ENCODE results near the gene ELMO2.

GRCh38 chr20:46354920-46355654 lies 51.3 kb downstream of the ELMO2 start:
- TF ChIP-seq SMC3 (conservative IDR thresholded peaks at IDR 0.05; ENCODE audit: insufficient read depth, low read depth, low read length) (no peak), HOXB6 (CRISPR knock-in tag; IDR thresholded peaks at IDR 0.05; ENCODE audit: borderline replicate concordance) (no peak), ZFP91 (CRISPR knock-in tag; IDR thresholded peaks at IDR 0.05) (no peak), ZC3H8 (IDR thresholded peaks at IDR 0.05) (no peak), ZNF384 (IDR thresholded peaks at IDR 0.05; ENCODE audit: low read depth, low read length) (no peak), ZEB2 (IDR thresholded peaks at IDR 0.05) (no peak), CTCF (IDR thresholded peaks at IDR 0.05 in 2 of 3, conservative IDR thresholded peaks at IDR 0.05 in 1 of 3; ENCODE audit: insufficient read depth in 2 of 3, low read depth in 1 of 3, low read length in 3 of 3) (no peak), HMG20B (CRISPR knock-in tag; IDR thresholded peaks at IDR 0.05) (no peak), RCOR1 (IDR thresholded peaks at IDR 0.05; ENCODE audit: borderline replicate concordance in 1 of 2, low read depth in 2 of 2, low read length in 2 of 2) (no peak), E2F4 (CRISPR knock-in tag; IDR thresholded peaks at IDR 0.05; ENCODE audit: low read depth) (no peak), PRDM10 (IDR thresholded peaks at IDR 0.05; ENCODE audit: partially characterized antibody) (no peak), JUNB (CRISPR knock-in tag; conservative IDR thresholded peaks at IDR 0.05) (no peak)
